Fibroblast of the conjunctiva (primary cell): ENCODE measurements around the gene THAP4.
A peak's percentile ranks its signal among the peaks of the same experiment; 100 is the strongest.

Experiments used
- DNase-seq: peaks from one replicate; pipeline ENCODE4 v3.0.0-alpha.2; 2010; ENCODE audit warnings: low read depth

THAP4 gene

GRCh38 chr2:241547781-241548450 is 89.0 kb downstream of the THAP4 start:
- no peak for DNase-seq

GRCh38 chr2:241546771-241547498 is 90.0 kb downstream of the THAP4 start:
- DNase-seq, result peak; percentile 18

GRCh38 chr2:241545523-241546473 is 91.2 kb downstream of the THAP4 start:
- DNase-seq, result no peak

GRCh38 chr2:241545106-241545505 is 91.9 kb downstream of the THAP4 start:
- no peak for DNase-seq

GRCh38 chr2:241542278-241542605 is 94.7 kb downstream of the THAP4 start:
- no peak for DNase-seq

GRCh38 chr2:241541564-241542277 is 95.2 kb downstream of the THAP4 start:
- DNase-seq, result no peak

- peak; percentile 13 for DNase-seq
These were observed 96.0 kb downstream of the THAP4 start for GRCh38 chr2:241540771-241541561.

GRCh38 chr2:241540401-241540770 is 96.6 kb downstream of the THAP4 start:
- DNase-seq, result no peak

GRCh38 chr2:241539616-241540374 is 97.2 kb downstream of the THAP4 start:
- no peak for DNase-seq

GRCh38 chr2:241538838-241539615 is 97.9 kb downstream of the THAP4 start:
- no peak for DNase-seq

- DNase-seq, result no peak
These were observed 100.9 kb downstream of the THAP4 start for GRCh38 chr2:241535871-241536655.

GRCh38 chr2:241534701-241535375 is 102.1 kb downstream of the THAP4 start:
- no peak for DNase-seq
